Measurements from ENCODE around the gene P3H2. TPM values are rescaled to one million over a fixed set of nuclear protein-coding genes. Genes with fewer than 3 reads are reported as not detected.

The P3H2 gene
- total RNA-seq, 1 experiment from 2014 or later: 102 TPM

GRCh38 chr3:190130037-190130436 is 9.3 kb upstream of the P3H2 start:
- in situ Hi-C loops (cut with HindIII; ENCODE audit: low sequenced_read_pairs): no loop called here
- DNase-seq (ENCODE audit: low spot score): no peak

DNA sequence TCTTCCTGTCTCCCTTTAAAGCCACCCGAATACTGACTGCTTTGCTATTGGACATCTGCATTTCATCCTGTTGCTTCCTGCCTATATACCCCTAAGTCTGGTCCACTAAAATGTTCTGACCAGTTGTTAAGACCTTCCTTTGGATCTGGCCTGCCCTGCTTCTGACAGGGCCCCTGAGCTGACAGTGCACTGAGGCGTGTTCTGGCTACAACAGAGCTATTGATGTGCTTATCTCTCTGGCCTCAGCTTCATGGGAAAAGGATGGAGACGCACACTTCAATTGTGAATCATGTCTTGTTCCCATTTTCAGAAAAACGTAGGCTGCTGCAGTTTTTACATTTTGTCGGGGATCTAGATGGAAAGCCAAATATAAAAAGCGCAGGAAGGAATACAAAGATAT is 7.1 kb upstream of the P3H2 start:
- DNase-seq (ENCODE audit: low spot score): no peak
- in situ Hi-C loops (cut with HindIII; ENCODE audit: low sequenced_read_pairs): no loop called here

DNA sequence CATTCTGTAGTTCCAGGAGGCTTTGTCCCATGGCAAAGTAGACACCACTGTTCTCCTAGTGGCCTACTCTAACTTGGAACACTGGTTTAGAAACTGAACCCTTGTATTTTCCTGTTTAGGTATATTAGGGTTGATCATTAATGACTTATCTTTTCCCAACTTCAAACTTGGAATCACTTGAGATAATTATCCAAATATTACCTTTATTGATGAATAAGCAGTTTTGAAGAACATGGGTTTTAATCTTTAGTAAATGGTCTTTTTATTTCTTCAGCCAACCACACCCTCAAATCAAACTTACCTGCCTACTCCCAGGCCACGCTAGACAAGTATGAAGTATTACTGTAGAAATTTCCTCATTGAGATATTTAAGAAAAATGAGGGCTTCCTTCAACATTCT is 6.5 kb upstream of the P3H2 start:
- DNase-seq (ENCODE audit: low spot score): no peak
- in situ Hi-C loops (cut with HindIII; ENCODE audit: low sequenced_read_pairs): no loop called here

DNA sequence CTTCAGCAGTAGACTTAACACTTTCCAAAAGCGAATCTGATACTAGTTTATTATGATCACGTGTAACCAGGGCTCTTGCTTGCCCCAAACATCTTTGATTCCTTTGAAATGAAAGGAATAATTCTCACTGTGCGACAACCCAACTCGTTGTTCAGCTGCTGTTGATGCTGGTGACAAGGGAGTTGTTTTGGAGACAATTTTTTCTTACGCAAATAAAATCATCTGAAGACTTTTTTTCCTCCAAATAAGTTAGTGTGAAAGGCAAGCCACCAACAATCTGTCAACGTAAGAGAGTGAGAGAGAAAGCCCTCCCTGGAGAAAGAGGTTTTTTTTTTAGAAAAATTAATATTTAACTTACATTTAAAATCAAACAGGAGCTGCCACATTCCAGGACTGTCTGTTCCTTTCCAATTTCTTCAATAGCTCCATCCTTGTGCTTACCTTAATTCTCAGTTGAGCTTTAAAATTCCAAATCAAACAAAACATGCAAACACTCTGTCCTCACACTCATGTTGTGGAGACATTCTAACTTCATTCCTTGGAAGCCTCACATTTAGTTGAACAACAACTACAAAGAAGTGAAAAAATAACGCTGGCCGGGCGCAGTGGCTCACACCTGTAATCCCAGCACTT is 4.9 kb upstream of the P3H2 start:
- no peak for DNase-seq (ENCODE audit: low spot score)
- in situ Hi-C loops (cut with HindIII; ENCODE audit: low sequenced_read_pairs): no loop called here

GRCh38 chr3:190124067-190124466 is 3.4 kb upstream of the P3H2 start:
- no peak for DNase-seq (ENCODE audit: low spot score)
- in situ Hi-C loops (cut with HindIII; ENCODE audit: low sequenced_read_pairs): no loop called here

GRCh38 chr3:190122198-190122771 is 1.6 kb upstream of the P3H2 start:
- in situ Hi-C loops (cut with HindIII; ENCODE audit: low sequenced_read_pairs): no loop called here
- no peak for DNase-seq (ENCODE audit: low spot score)

- no peak for DNase-seq (ENCODE audit: low spot score)
- in situ Hi-C loops (cut with HindIII; ENCODE audit: low sequenced_read_pairs): no loop called here
Observed at GRCh38 chr3:190121383-190121782, 686 bp upstream of the P3H2 start.

DNA sequence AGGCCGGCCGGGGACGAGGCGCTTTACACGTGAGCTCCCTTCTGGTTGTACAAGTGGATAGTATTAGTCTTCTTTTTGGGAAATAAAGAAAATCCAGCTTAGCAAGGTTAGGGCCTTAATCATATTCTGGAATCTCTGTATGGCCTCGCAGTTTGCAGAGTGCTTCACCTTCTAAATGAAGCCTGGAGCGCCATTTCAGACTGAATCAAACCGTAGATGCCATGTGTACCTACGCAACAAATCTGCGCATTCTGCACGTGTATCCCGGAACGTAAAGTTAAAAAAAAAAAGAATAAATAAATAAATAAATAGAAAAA is 322 bp upstream of the P3H2 start:
- in situ Hi-C loops (cut with HindIII; ENCODE audit: low sequenced_read_pairs): no loop called here
- DNase-seq (ENCODE audit: low spot score): no peak

DNA sequence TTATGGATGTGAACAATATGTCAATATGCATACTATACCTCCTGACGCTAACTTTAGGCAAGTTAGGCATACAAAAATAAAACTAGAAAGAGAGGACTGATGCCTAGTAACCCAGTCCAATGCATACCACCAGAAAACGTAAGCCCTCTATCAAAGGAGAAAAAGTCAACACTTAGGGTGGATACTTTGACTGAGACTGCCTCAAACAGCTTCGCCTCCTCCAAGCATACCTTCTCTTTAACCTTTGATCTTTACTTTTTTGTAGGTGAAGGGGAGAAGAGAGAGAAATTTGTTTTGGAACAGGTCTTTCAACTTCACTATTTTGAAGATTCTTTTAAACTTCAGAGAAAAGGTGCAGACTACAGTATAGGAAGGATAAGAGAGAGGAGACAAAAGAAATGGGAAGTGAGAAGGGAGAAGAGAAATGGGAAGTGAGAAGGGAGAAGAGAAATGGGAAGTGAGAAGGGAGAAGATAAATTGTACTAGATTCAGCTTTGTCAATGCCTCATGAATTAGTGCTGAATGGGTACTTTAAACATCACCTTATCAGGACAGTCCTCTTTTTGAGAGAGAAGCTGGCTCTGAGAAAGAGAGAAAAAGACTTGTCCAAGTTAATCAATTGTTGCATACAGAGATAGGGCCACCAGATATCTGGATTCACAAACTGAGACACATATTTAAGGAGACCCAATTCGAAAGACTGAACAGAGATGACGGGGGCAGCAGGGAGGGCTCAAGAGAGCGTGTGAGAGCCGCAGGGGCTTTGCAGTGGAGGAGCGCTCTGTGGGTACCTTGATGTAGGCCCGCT is 1.0 kb downstream of the P3H2 start:
- in situ Hi-C loops (cut with HindIII; ENCODE audit: low sequenced_read_pairs): no loop called here
- DNase-seq (ENCODE audit: low spot score): no peak

DNA sequence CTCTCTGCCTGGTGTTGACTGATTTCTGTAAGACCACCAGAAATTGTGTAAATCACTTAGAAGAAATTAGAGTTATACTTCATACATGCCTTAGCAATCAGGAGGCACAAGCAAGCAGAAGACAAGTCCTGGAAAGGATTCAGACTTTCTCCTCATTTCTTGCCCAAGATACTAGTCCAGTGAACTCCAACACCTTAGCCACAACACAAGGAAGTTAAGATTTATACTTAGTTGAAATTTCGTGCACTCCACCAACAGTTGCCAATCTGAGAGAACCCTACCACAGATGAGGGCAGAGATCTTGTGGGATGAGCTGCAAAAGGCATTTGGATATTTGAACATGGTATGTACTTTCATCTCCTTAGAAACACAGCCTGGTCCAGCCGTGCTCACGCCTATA is 2.3 kb downstream of the P3H2 start:
- in situ Hi-C loops (cut with HindIII; ENCODE audit: low sequenced_read_pairs): no loop called here
- no peak for DNase-seq (ENCODE audit: low spot score)

DNA sequence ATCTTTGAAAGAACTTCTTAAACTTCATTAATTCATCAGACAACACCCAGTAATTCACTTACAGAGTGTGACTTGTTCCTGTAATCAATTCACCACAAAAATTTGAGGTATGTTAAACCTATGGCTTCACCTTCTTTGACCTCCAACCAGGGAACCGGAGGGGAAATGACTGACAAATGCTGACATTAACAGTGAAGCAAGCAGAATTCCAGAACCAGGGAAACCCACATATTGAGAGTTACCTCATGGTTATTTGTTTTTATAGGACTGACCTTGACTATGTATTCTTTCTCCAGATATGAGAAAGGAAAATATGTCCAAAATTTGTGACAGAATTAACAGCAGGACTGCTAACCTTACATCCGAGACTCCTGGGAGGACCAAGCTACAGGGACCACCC is 2.7 kb downstream of the P3H2 start:
- DNase-seq (ENCODE audit: low spot score): no peak
- in situ Hi-C loops (cut with HindIII; ENCODE audit: low sequenced_read_pairs): no loop called here

DNA sequence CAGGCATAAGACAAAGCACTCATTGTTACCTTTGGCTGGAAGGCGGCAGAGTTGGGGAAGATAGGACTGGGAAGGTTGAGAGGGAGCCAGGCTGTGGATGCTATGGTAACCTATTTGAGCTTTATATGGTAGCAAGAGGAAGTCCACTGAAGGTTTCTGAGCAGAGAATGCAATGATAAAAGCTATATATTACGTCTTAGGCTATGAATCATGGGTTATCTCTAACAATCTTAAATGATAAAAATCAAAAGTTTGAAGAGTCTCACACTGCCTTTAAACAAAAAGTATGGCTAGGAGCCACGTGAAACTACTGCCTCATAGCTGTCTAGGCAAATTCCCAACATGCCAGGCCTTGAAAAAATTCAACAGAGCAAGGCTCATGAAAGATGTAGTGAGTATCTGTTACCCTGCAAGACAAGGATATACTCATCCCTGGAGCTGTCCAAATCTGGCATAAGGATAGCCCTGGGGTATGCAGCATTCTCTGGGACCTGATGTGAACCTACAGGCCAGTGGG is 4.1 kb downstream of the P3H2 start:
- DNase-seq (ENCODE audit: low spot score): no peak
- in situ Hi-C loops (cut with HindIII; ENCODE audit: low sequenced_read_pairs): no loop called here

DNA sequence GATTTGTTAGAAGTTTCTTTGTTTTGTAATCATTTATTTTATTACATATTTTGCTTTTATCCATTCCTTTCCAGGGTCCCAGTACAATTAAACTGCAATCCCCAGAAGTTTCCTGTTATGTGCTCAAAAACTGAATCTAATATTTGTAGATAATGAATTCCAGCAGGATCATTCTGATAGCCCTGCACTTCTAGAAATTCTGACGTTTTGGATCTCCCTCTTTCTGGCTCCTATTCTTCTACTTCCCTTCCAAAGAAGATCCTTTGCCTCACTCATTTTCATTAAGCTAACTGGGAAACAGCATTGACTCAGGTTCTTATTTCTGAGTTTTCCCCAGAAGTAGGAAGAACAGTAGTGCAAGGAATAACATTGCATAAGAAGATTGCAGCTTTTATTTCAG is 9.9 kb downstream of the P3H2 start:
- in situ Hi-C loops (cut with HindIII; ENCODE audit: low sequenced_read_pairs): no loop called here
- DNase-seq (ENCODE audit: low spot score): no peak

- in situ Hi-C loops (cut with HindIII; ENCODE audit: low sequenced_read_pairs): no loop called here
Observed at GRCh38 chr3:190109441-190109840, 11.3 kb downstream of the P3H2 start.

GRCh38 chr3:190108804-190109203 is 11.9 kb downstream of the P3H2 start:
- DNase-seq (ENCODE audit: low spot score): no peak
- in situ Hi-C loops (cut with HindIII; ENCODE audit: low sequenced_read_pairs): no loop called here

More at GRCh38 chr3:190109441-190109840, 11.3 kb downstream of the P3H2 start:
- DNase-seq (ENCODE audit: low spot score): no peak

GRCh38 chr3:190105876-190106275 is 14.8 kb downstream of the P3H2 start:
- in situ Hi-C loops (cut with HindIII; ENCODE audit: low sequenced_read_pairs): no loop called here
- DNase-seq (ENCODE audit: low spot score): no peak

- in situ Hi-C loops (cut with HindIII; ENCODE audit: low sequenced_read_pairs): no loop called here
- DNase-seq (ENCODE audit: low spot score): no peak
Observed at GRCh38 chr3:190101320-190102011, 19.2 kb downstream of the P3H2 start.

- DNase-seq (ENCODE audit: low spot score): no peak
- in situ Hi-C loops (cut with HindIII; ENCODE audit: low sequenced_read_pairs): loop anchor here (25.0 kb wide), 1 partner anchor 137 kb away; no protein-coding TSS in a partner anchor
Observed at GRCh38 chr3:190099099-190099498, 21.6 kb downstream of the P3H2 start.

GRCh38 chr3:190097617-190098016 is 23.1 kb downstream of the P3H2 start:
- no peak for DNase-seq (ENCODE audit: low spot score)
- in situ Hi-C loops (cut with HindIII; ENCODE audit: low sequenced_read_pairs): loop anchor here (25.0 kb wide), 1 partner anchor 135 kb away; no protein-coding TSS in a partner anchor

DNA sequence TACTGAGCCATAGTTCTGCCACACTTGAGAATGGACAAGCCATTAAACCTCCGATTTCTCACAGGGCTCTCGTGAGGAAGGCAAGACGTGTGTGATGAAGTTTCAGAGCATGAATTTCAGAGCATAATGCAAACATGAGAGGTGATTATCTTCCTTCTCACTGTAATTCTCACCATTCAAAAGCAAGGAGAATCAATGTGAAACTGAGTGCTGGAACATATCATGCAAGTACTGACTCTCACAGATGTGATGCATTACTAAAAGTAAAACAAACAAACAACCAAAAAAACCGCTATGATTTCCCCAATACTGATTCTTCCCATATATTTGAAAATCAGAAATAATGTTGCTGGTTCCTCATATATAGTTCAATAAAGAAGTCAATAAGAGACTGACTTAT is 23.7 kb downstream of the P3H2 start:
- in situ Hi-C loops (cut with HindIII; ENCODE audit: low sequenced_read_pairs): loop anchor here (25.0 kb wide), 1 partner anchor 135 kb away; no protein-coding TSS in a partner anchor
- no peak for DNase-seq (ENCODE audit: low spot score)
